Heart left ventricle (tissue), 16 donors: ENCODE data around the gene CEACAM21. TPM values are rescaled to one million over a fixed set of nuclear protein-coding genes. Genes with fewer than 3 reads are reported as not detected.

Experiments
- ATAC-seq, 4 donors: fragments of 200-7000 bp; cut with Tn5 transposase; one replicate each; pipeline ENCODE4 v1.9.1; 2020 to 2022; ENCODE audit warnings: moderate library complexity in 4 of 4, mild to moderate bottlenecking in 3 of 4, moderate number of reproducible peaks in 1 of 4
- DNase-seq, 5 donors: peaks; one replicate each; pipeline ENCODE4 v3.0.0-alpha.2; 2020
- H3K27ac ChIP-seq, 12 donors: fragments of 200-600 bp; sonication (generic) in 4 of 12; one replicate each; pipeline versions ENCODE4 v1.5.0 to v1.8.0; 2016 to 2022; ENCODE audit warnings: mild to moderate bottlenecking in 2 of 12
- H3K27me3 ChIP-seq, 9 donors: fragments of 200-600 bp; sonication (generic) in 2 of 9; one replicate each; pipeline versions ENCODE4 v1.5.1 to v1.8.0; 2016 to 2022; ENCODE audit warnings: mild to moderate bottlenecking in 3 of 9
- H3K36me3 ChIP-seq, 9 donors: fragments of 200-600 bp; sonication (generic) in 2 of 9; one replicate each; pipeline versions ENCODE4 v1.5.0 to v1.8.0; 2018 to 2022; ENCODE audit warnings: mild to moderate bottlenecking in 2 of 9
- H3K4me1 ChIP-seq, 12 donors: fragments of 200-600 bp; sonication (generic) in 4 of 12; one replicate each; pipeline versions ENCODE4 v1.5.0 to v1.8.0; 2016 to 2022; ENCODE audit warnings: mild to moderate bottlenecking in 3 of 12
- H3K4me3 ChIP-seq, 12 donors: fragments of 200-600 bp; sonication (generic) in 4 of 12; one replicate each; pipeline versions ENCODE4 v1.5.0 to v1.8.0; 2017 to 2022; ENCODE audit warnings: mild to moderate bottlenecking in 9 of 12, moderate library complexity in 4 of 12
- H3K9me3 ChIP-seq, 12 donors: fragments of 200-600 bp; sonication (generic) in 4 of 12; one replicate each; pipeline versions ENCODE4 v1.5.0 to v1.8.0; 2016 to 2022; ENCODE audit warnings: mild to moderate bottlenecking in 1 of 12
- POLR2A ChIP-seq, 2 donors: fragments of 450-650 bp; IDR thresholded peaks; one replicate each; pipeline ENCODE4 v1.6.1; 2017; ENCODE audit warnings: antibody characterized with exemption in 2 of 2, mild to moderate bottlenecking in 2 of 2, moderate library complexity in 2 of 2
- WGBS, 4 donors: extraction: QIAGEN DNeasy Blood & Tissue Kit in 2 of 4; methylation state at CpG; one replicate each; pipeline versions ENCODE4 v1.1.5 to v1.1.7; 2013 to 2018; 5-methylcytosine and 5-hydroxymethylcytosine counted together
- intact Hi-C, 10 donors: fragments of 100-400 bp; cut with DNase I; formaldehyde crosslinking; loops; one replicate each; pipeline versions ENCODE4 v1.11.1 to v1.14.2; 2022
- polyA plus RNA-seq, 2 donors: library from polyadenylated mRNA; stranded (reverse); fragments of 200-250 nt; gene quantifications; one replicate each; pipeline ENCODE4 v1.2.3, GENCODE V29; 2013
- total RNA-seq, 9 donors: library from RNA; depleted of rRNA in 2 of 9; stranded (reverse); fragments of >200 nt in 2 of 9; fragmentation: NEBNext Ultra II Directional in 3 of 9; extraction: Animal tissue kit (Norgen Biotek cat#: 25700) in 3 of 9; gene quantifications; one replicate each; pipeline versions ENCODE4 v1.1.0 to v1.2.4, GENCODE V29; 2016 to 2023
- TF ChIP-seq, protein P1 (sequence below), 12 donors: fragments of 200-600 bp; sonication (generic) in 4 of 12; IDR thresholded peaks; one replicate each; pipeline versions ENCODE4 v1.5.0 to v1.8.0; 2018 to 2022; ENCODE audit warnings: antibody characterized with exemption in 12 of 12, mild to moderate bottlenecking in 5 of 12
- donor health status: ischemic (EF 13 %, LVEDD 7.1; RV severe dilation, severe dysfunction).
- donor health status: healthy with polysubstance abuse.
- donor health status: DM: no; HTN: yes; CAD: no.
- donor health status: DM: no; HTN: no; CAD: no.
- donor health status: ischemic (EF 25% LVEDD 6.9; RV normal size, moderate dysfunction).
- donor health status: ischemic (EF 25% LVEDD 5.7; RV mildly dilated, moderate dysfunction).
- donor health status: healthy.
- donor health status: DM: yes; HTN: yes; CAD: no.
- donor health status: ischemic (EF 35%, LVEDD 5.7; RV mildly dilated, moderate dysfunction).
- donor health status: nonischemic (EF 11% LVEDD 7.7; RV severe dilation, severe dysfunction).
- donor health status: DM: yes; HTN: yes; CAD: no.
- donor health status: PGD.
- donor health status: ischemic (EF 29% LVEDD 5.4; RV normal size, mild dysfunction).
- donor health status: nonischemic (EF 23%, LVEDD 6.1; RV moderate dilation, normal function).

The CEACAM21 gene
- total and polyA plus RNA-seq, 11 donors, result 0.27 to 5.7 (median 0.56) TPM; not detected in 2

DNA sequence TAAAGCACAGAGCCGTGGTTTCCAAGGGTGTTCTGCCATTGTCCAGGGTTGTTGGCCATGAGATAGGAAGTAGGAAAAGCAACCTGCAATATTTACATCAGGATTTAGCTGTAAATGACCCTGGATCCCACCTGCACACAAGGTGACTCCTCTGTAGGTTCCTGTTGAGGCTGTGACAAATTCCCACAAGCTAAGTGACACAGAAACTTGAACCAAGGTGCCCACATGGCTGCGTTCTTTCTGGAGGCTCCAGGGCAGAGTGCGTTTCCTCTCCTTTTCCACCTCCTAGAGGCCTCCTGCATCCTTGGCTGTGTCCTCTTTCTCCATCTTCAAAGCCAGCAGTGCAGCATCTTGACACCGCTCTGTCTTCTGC lies 11.9 kb downstream of the CEACAM21 start:
- Histone ChIP-seq H3K9me3 (peaks cover 0 to 3% (median under 1%) of the 10 kb centered on the region in 12 donors), H3K27me3 (peaks cover 0 to 11% (median 0%) of the 10 kb centered on the region in 9 donors), H3K36me3 (no peaks in the 10 kb centered on the region), H3K4me3 (no peak overlapping the region), H3K4me1 (no peaks in the 10 kb centered on the region), H3K27ac (no peak overlapping the region)
- TF ChIP-seq, protein P1, sequence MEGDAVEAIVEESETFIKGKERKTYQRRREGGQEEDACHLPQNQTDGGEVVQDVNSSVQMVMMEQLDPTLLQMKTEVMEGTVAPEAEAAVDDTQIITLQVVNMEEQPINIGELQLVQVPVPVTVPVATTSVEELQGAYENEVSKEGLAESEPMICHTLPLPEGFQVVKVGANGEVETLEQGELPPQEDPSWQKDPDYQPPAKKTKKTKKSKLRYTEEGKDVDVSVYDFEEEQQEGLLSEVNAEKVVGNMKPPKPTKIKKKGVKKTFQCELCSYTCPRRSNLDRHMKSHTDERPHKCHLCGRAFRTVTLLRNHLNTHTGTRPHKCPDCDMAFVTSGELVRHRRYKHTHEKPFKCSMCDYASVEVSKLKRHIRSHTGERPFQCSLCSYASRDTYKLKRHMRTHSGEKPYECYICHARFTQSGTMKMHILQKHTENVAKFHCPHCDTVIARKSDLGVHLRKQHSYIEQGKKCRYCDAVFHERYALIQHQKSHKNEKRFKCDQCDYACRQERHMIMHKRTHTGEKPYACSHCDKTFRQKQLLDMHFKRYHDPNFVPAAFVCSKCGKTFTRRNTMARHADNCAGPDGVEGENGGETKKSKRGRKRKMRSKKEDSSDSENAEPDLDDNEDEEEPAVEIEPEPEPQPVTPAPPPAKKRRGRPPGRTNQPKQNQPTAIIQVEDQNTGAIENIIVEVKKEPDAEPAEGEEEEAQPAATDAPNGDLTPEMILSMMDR (IDR thresholded peaks at IDR 0.05), result no peak
- no peak for TF ChIP-seq POLR2A (IDR thresholded peaks at IDR 0.05)
- 65 to 77% (median 73%) methylated on average over 4 of the region's 4 CpGs for WGBS, 4 donors
- intact Hi-C loops, result no loop called here
- ATAC-seq (no peak), DNase-seq (no peak)

- Histone ChIP-seq H3K27ac (no peak overlapping the region), H3K4me1 (no peaks in the 10 kb centered on the region), H3K4me3 (no peak overlapping the region), H3K36me3 (no peaks in the 10 kb centered on the region), H3K27me3 (peaks cover 0 to 11% (median 0%) of the 10 kb centered on the region in 9 donors), H3K9me3 (peaks cover 0 to 9% (median 0%) of the 10 kb centered on the region in 12 donors)
- DNase-seq (no peak), ATAC-seq (peak in 2 of 4 donors; percentile 50)
- TF ChIP-seq POLR2A (IDR thresholded peaks at IDR 0.05), result no peak
- TF ChIP-seq, protein P1 (IDR thresholded peaks at IDR 0.05), result no peak
- intact Hi-C loops, result no loop called here
- WGBS, 4 donors, result 29 to 39% (median 32%) methylated on average over 6 of the region's 6 CpGs
Measured at GRCh38 chr19:41588497-41589209, 12.7 kb downstream of the CEACAM21 start.

DNA sequence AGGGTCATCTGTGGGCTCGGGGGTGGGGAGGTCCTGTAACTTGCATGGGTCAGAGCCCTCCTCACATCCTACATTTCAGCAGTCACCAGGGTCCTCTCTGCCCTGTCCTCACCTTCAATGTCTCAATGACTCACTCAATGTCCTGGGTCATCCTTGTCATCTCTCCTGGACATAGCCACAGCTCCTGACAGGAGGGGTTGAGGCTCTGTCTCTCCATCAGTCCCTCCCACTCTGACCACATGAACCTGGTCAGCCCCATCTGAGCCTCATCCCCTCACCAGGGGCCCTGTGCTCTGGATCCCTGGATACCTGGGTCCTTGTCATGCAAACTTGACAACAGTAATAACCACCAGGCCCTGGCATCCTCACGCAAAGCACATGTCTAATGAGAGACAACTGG lies 13.4 kb downstream of the CEACAM21 start:
- TF ChIP-seq, protein P1 (IDR thresholded peaks at IDR 0.05), result no peak
- TF ChIP-seq POLR2A (IDR thresholded peaks at IDR 0.05), result no peak
- intact Hi-C loops, result no loop called here
- H3K4me3 ChIP-seq, result no peak overlapping the region
- no peaks in the 10 kb centered on the region for H3K4me1 ChIP-seq
- H3K27ac ChIP-seq, result no peak overlapping the region
- 47 to 63% (median 57%) methylated on average over 2 of the region's 2 CpGs for WGBS, 4 donors
- peaks cover 0 to 11% (median 0%) of the 10 kb centered on the region in 12 donors for H3K9me3 ChIP-seq
- ATAC-seq (peak in 1 of 4 donors; percentile 9), DNase-seq (no peak)
- H3K36me3 ChIP-seq, result no peaks in the 10 kb centered on the region
- H3K27me3 ChIP-seq, result peaks cover 0 to 11% (median 0%) of the 10 kb centered on the region in 9 donors

- intact Hi-C loops, result no loop called here
- no peak overlapping the region for H3K27ac ChIP-seq
- peaks cover 0 to 11% (median 0%) of the 10 kb centered on the region in 12 donors for H3K9me3 ChIP-seq
- no peaks in the 10 kb centered on the region for H3K36me3 ChIP-seq
- DNase-seq, result no peak
- peaks cover 0 to 6% (median 0%) of the 10 kb centered on the region in 12 donors for H3K4me1 ChIP-seq
- no peak overlapping the region for H3K4me3 ChIP-seq
- H3K27me3 ChIP-seq, result peaks cover 0 to 11% (median 0%) of the 10 kb centered on the region in 9 donors
- TF ChIP-seq, protein P1 (IDR thresholded peaks at IDR 0.05), result no peak
- no peak for TF ChIP-seq POLR2A (IDR thresholded peaks at IDR 0.05)
- ATAC-seq, result no peak
Measured at GRCh38 chr19:41590936-41591335, 15.0 kb downstream of the CEACAM21 start.
